ENCODE measurements around the gene METTL15. TPM values are rescaled to one million over a fixed set of nuclear protein-coding genes. Genes with fewer than 3 reads are reported as not detected.

METTL15 gene
- total RNA-seq, 2 experiments from 2014 or later, result 18.9 to 19.7 TPM

DNA sequence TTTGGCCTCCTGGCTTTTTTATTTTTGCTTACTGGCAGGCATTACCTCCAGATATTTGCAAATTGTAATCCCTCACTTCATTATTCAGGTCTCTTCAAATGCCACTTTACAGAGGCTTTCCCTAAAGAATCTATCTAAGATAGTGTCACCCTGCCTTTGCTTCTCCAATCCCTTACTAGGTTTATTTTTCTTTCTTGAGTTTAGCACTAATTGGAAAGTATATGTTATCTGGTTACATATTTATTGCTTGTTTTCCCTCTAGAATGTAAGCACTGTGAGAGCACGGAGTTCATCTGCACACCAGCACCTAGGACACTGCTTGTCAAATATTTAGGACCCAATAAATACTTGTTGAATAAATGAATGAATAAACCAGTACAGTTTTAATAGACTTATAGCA lies 3.8 kb upstream of the METTL15 start:
- Histone ChIP-seq H4K20me1 (ENCODE audit: insufficient read depth, low read length) (peaks cover 54% of the 10 kb centered on the region), H3K9me2 (ENCODE audit: insufficient read depth, low read length) (no peaks in the 10 kb centered on the region), H3K4me2 (ENCODE audit: low read length) (peak overlapping the region; percentile 86), H3K4me1 (ENCODE audit: insufficient read depth, low read length, poor library complexity, severe bottlenecking) (peaks cover 25% of the 10 kb centered on the region), H3K36me3 (ENCODE audit: insufficient read depth, low read length) (peaks cover 31% of the 10 kb centered on the region), H3K9me3 (ENCODE audit: low read length) (no peaks in the 10 kb centered on the region), H3K4me3 (ENCODE audit: low read depth, low read length, poor library complexity, severe bottlenecking) (no peak overlapping the region), H2AFZ (ENCODE audit: low read length) (no peak overlapping the region), H3K79me2 (ENCODE audit: insufficient read depth, low read depth, low read length) (peaks cover 94% of the 10 kb centered on the region), H3K27ac (ENCODE audit: low read depth, low read length, poor library complexity, severe bottlenecking) (no peak overlapping the region)
- intact Hi-C loops (cut with micrococcal nuclease; ENCODE audit: unreplicated experiment), result no loop called here
- CTCF ChIA-PET (ENCODE audit: unreplicated experiment), result no interaction called here
- POLR2A ChIA-PET, result interaction anchor here (0.7 to 5.8 kb wide), 3 partner anchors 7 to 608 kb away, joined by 3 to 38 read pairs (median 28); no protein-coding TSS in a partner anchor
- no TSS peak for BruUV-seq (replicated peaks)
- TF ChIP-seq, protein P1, sequence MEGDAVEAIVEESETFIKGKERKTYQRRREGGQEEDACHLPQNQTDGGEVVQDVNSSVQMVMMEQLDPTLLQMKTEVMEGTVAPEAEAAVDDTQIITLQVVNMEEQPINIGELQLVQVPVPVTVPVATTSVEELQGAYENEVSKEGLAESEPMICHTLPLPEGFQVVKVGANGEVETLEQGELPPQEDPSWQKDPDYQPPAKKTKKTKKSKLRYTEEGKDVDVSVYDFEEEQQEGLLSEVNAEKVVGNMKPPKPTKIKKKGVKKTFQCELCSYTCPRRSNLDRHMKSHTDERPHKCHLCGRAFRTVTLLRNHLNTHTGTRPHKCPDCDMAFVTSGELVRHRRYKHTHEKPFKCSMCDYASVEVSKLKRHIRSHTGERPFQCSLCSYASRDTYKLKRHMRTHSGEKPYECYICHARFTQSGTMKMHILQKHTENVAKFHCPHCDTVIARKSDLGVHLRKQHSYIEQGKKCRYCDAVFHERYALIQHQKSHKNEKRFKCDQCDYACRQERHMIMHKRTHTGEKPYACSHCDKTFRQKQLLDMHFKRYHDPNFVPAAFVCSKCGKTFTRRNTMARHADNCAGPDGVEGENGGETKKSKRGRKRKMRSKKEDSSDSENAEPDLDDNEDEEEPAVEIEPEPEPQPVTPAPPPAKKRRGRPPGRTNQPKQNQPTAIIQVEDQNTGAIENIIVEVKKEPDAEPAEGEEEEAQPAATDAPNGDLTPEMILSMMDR (conservative IDR thresholded peaks at IDR 0.05; ENCODE audit: low read length), result no peak
- no peak for TF ChIP-seq EZH2phosphoT487 (IDR thresholded peaks at IDR 0.05; ENCODE audit: borderline replicate concordance, low read depth, low read length)
- DNase-seq (ENCODE audit: low spot score), result no peak

DNA sequence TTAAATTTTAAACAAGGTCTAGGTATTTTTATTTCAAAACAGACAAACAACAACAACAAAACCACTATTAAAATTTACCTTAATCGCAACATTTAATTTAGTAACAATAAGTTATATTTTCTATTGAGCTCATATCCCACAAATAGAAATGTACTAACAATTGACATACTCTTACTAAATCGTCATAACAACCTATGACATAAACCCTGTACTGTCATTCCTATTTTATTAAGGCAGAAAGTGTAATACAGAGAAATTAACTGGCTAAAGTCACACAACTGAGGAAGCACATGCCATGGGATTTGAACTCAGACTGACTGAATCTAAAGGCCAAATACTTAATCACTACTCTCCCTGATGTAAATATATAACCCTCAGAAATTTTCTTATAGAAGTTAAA lies 3.2 kb upstream of the METTL15 start:
- H3K9me2 ChIP-seq (ENCODE audit: insufficient read depth, low read length), result no peaks in the 10 kb centered on the region
- intact Hi-C loops (cut with micrococcal nuclease; ENCODE audit: unreplicated experiment), result loop anchor here (5.0 kb wide), 1 partner anchor 1193 kb away; no protein-coding TSS in a partner anchor
- H3K4me1 ChIP-seq (ENCODE audit: insufficient read depth, low read length, poor library complexity, severe bottlenecking), result peaks cover 30% of the 10 kb centered on the region
- H3K4me3 ChIP-seq (ENCODE audit: low read depth, low read length, poor library complexity, severe bottlenecking), result peak overlapping the region; percentile 93
- DNase-seq (ENCODE audit: low spot score), result no peak
- POLR2A ChIA-PET, result interaction anchor here (3.9 to 5.8 kb wide), 2 partner anchors 8 to 14 kb away, joined by 28 to 38 read pairs; no protein-coding TSS in a partner anchor
- no TSS peak for BruUV-seq (replicated peaks)
- CTCF ChIA-PET (ENCODE audit: unreplicated experiment), result no interaction called here
- H3K9me3 ChIP-seq (ENCODE audit: low read length), result no peaks in the 10 kb centered on the region
- no peak for TF ChIP-seq EZH2phosphoT487 (IDR thresholded peaks at IDR 0.05; ENCODE audit: borderline replicate concordance, low read depth, low read length)
- TF ChIP-seq, protein P1 (conservative IDR thresholded peaks at IDR 0.05; ENCODE audit: low read length), result no peak
- H2AFZ ChIP-seq (ENCODE audit: low read length), result no peak overlapping the region
- H3K36me3 ChIP-seq (ENCODE audit: insufficient read depth, low read length), result peaks cover 27% of the 10 kb centered on the region
- peak overlapping the region; percentile 86 for H3K4me2 ChIP-seq (ENCODE audit: low read length)
- H3K27ac ChIP-seq (ENCODE audit: low read depth, low read length, poor library complexity, severe bottlenecking), result no peak overlapping the region
- H4K20me1 ChIP-seq (ENCODE audit: insufficient read depth, low read length), result peaks cover 51% of the 10 kb centered on the region
- H3K79me2 ChIP-seq (ENCODE audit: insufficient read depth, low read depth, low read length), result peaks cover 94% of the 10 kb centered on the region

DNA sequence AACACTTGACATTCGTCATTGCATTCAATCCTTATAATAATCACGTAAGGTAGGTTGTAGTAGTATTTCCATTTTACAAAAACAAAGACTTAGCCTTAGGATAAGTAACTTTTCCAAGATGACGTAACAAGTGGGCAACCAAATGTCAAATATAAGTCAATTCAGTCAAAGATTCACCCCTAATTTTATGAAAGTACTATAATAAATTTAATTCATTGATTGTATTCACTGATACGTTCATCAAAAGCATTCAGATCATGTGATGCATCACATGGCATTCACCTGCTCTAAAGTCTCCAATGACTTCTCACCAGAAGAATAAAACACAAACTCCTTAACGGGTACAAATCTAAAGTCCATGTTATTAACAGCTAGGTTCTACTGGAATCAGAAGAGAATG lies 2.3 kb upstream of the METTL15 start:
- intact Hi-C loops (cut with micrococcal nuclease; ENCODE audit: unreplicated experiment), result loop anchor here (5.0 kb wide), 1 partner anchor 1194 kb away; no protein-coding TSS in a partner anchor
- ChIA-PET CTCF (ENCODE audit: unreplicated experiment) (no interaction called here), POLR2A (interaction anchor here (0.6 to 5.8 kb wide), 6 partner anchors 9 to 214 kb away, joined by 3 to 38 read pairs (median 4); no protein-coding TSS in a partner anchor)
- BruUV-seq (replicated peaks), result no TSS peak
- Histone ChIP-seq H3K4me3 (ENCODE audit: low read depth, low read length, poor library complexity, severe bottlenecking) (peak overlapping the region; percentile 93), H3K79me2 (ENCODE audit: insufficient read depth, low read depth, low read length) (peaks cover 92% of the 10 kb centered on the region), H3K9me3 (ENCODE audit: low read length) (no peaks in the 10 kb centered on the region), H2AFZ (ENCODE audit: low read length) (0 out of 2 replicates have a peak overlapping the region, but pooled peaks have one; percentile 4), H3K27ac (ENCODE audit: low read depth, low read length, poor library complexity, severe bottlenecking) (peak overlapping the region; percentile 29), H3K4me2 (ENCODE audit: low read length) (peak overlapping the region; percentile 86), H4K20me1 (ENCODE audit: insufficient read depth, low read length) (peaks cover 44% of the 10 kb centered on the region), H3K9me2 (ENCODE audit: insufficient read depth, low read length) (no peaks in the 10 kb centered on the region), H3K4me1 (ENCODE audit: insufficient read depth, low read length, poor library complexity, severe bottlenecking) (peaks cover 31% of the 10 kb centered on the region), H3K36me3 (ENCODE audit: insufficient read depth, low read length) (peaks cover 23% of the 10 kb centered on the region)
- TF ChIP-seq, protein P1 (conservative IDR thresholded peaks at IDR 0.05; ENCODE audit: low read length), result no peak
- no peak for TF ChIP-seq EZH2phosphoT487 (IDR thresholded peaks at IDR 0.05; ENCODE audit: borderline replicate concordance, low read depth, low read length)
- peak; percentile 34 for DNase-seq (ENCODE audit: low spot score)
